ENCODE data around the gene PLA2G4B. TPM values are rescaled to one million over a fixed set of nuclear protein-coding genes. Genes with fewer than 3 reads are reported as not detected.

PLA2G4B gene
- total RNA-seq, 2 donors from 2014 or later, result 4.4 to 9.1 TPM

DNA sequence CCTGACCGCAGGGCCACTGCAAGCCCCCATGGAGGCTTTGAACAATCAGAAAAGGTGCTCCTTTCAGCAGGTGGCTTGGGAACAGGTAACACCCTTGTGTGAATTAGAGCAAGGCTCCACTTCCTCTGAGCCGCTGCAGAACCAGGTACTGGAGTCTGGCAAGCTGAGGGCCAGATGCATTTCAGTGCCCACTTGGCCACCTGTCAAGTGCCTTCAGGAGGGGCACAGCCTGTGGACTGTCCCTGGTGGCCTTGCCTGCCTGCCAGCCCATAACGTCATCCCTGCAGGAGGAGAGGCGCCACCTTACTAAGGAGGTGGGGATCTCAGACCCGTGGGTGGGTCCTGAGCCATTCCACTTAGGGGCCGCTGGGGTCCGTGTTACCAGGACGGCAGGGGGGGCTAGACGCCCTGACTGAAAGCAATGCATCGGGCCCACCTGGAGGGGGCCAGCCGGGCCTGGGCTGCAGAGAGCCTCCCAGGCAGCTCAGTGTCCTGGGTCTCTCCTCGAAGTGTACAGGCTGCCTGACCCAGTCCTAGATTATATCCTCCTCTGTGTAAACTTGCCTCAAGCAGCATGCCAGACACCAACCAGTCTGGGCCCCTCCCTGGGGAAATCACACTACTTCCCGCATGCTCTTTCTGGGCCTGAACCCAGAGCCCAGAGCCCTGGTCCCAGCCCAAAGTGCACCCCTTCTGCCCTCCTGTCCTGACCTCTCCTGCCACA, 39.1 kb downstream of the PLA2G4B start:
- Mint-ChIP-seq H3K27me3 (ENCODE audit: low read depth) (peaks cover 13% of the 10 kb centered on the region), H3K9me3 (no peaks in the 10 kb centered on the region), H3K27ac (no peak overlapping the region), H3K4me1 (ENCODE audit: low read depth) (no peaks in the 10 kb centered on the region), H3K36me3 (ENCODE audit: insufficient read depth in 2 of 2) (no peaks in the 10 kb centered on the region), H3K4me3 (no peak overlapping the region)
- ATAC-seq (replicated peaks in 1 of 2) (no peak), DNase-seq (no peak)

DNA sequence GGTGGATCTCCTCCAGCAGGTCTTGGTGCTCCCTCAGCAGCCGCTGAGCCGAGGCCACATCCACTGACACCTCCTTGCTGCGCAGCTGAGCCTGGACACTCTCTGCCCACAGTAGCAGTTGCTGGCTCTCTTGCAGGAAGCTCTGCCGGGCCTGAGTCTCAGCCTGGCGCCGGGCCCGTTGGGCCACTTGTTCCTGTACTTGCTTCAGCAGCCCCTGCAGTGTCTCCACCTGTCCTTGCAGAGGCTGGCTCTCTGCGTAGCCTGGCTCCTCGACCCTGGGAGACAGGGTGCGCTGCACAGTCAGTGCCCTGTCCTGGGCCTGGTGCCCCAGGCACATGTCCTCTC, 39.7 kb downstream of the PLA2G4B start:
- no peaks in the 10 kb centered on the region for H3K9me3 Mint-ChIP-seq
- H3K4me1 Mint-ChIP-seq (ENCODE audit: low read depth), result no peaks in the 10 kb centered on the region
- no peak overlapping the region for H3K27ac Mint-ChIP-seq
- H3K36me3 Mint-ChIP-seq (ENCODE audit: insufficient read depth in 2 of 2), result no peaks in the 10 kb centered on the region
- DNase-seq (no peak), ATAC-seq (replicated peaks in 1 of 2) (no peak)
- H3K4me3 Mint-ChIP-seq, result no peak overlapping the region
- peaks cover 13% of the 10 kb centered on the region for H3K27me3 Mint-ChIP-seq (ENCODE audit: low read depth)

DNA sequence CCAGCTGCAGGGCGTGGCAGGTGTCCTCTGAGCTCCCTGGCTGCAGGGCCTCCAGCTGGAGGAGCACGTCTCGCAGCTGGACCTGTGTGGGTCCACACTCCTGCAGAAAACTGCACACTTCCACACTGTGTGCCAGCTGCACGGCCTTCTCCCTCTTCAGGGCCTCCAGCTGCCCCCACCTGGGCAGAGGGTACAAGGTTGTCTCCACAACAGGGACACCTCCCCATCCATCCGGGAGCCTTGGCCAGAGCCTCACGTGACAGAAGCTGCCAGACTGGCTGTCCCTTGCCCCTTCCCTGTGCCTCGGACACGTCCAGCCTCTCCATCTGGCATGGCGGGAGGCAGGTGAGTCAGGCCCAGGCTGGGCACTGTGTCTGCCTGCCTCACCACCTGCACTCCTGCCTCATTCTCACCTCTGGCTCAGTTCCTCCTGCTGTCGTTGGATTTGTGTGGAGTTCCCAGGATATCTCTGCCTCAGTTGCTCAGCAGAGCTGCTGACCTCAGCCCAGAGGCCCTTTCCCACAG, 40.7 kb downstream of the PLA2G4B start:
- Mint-ChIP-seq H3K4me1 (ENCODE audit: low read depth) (no peaks in the 10 kb centered on the region), H3K27ac (no peak overlapping the region), H3K36me3 (ENCODE audit: insufficient read depth in 2 of 2) (no peaks in the 10 kb centered on the region), H3K4me3 (no peak overlapping the region), H3K27me3 (ENCODE audit: low read depth) (peaks cover 13% of the 10 kb centered on the region), H3K9me3 (no peaks in the 10 kb centered on the region)
- no peak for DNase-seq
- ATAC-seq (replicated peaks in 1 of 2), result no peak

DNA sequence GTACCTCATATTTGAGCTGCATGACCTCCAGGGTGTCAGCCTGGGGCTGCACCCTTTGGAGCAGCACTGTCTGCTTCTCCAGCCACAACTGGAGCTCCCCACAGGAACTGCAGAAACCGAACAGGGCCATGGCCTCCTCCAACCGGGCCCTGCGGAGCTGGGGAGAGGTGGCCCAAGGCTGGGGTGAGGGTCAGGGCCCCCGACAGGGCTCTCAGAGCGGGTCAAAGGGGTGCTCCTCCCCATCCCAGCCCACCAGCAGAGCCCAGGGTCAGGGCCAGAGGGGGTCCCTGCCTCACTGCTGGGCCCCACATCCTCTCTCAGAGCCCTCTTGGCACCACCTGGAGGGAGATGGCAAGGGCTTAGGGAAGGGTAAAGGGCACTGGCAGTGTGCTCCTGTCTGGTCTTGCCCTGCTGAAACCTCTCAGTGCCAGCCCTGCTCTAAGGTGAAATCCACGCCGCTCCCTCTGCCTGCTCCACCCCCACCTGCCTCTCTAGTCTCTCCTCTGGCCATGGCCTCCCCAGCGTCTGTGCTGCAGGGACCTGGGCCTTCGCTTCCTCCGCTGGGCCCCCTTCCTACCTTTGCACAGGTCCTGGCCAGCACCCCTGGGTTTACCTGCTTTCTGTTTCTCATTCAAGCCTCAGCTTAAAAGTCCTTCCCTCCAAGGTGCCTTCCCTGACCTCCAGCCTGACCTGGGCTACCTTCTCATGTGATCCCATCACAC, 41.7 kb downstream of the PLA2G4B start:
- no peak for DNase-seq

DNA sequence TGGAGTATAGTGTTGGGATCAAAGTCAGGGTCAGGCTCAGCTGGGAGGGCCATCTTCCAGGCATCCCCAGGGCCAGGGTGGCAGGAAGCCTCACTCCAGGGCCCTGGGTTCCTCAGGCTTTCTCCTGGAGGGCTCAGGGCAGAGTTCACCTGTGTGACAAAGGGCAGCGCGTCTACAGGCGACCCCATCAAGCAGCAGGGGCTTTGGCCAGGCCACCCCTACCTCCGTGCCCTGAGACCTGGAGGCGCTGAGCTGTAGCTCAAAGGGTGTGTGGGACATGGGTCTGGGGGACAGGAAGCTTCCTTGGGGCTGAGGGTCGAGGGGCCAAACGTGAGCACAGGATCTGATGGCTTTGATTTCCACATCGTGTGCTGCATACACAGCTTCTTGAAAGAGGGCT, 42.4 kb downstream of the PLA2G4B start:
- no peak for ATAC-seq (replicated peaks in 1 of 2)
- no peak for DNase-seq
- peak overlapping the region in 1 of 2 donors; percentile 49 for H3K4me3 Mint-ChIP-seq
- H3K4me1 Mint-ChIP-seq (ENCODE audit: low read depth), result peaks cover 4% of the 10 kb centered on the region
- no peaks in the 10 kb centered on the region for H3K36me3 Mint-ChIP-seq (ENCODE audit: insufficient read depth in 2 of 2)
- H3K9me3 Mint-ChIP-seq, result no peaks in the 10 kb centered on the region
- no peak overlapping the region for H3K27ac Mint-ChIP-seq
- peaks cover 13% of the 10 kb centered on the region for H3K27me3 Mint-ChIP-seq (ENCODE audit: low read depth)

More for the DNA sequence above, 41.7 kb downstream of the PLA2G4B start:
- Mint-ChIP-seq H3K36me3 (ENCODE audit: insufficient read depth in 2 of 2) (no peaks in the 10 kb centered on the region), H3K4me3 (no peak overlapping the region), H3K27me3 (ENCODE audit: low read depth) (peaks cover 13% of the 10 kb centered on the region), H3K4me1 (ENCODE audit: low read depth) (peaks cover 1% of the 10 kb centered on the region), H3K27ac (no peak overlapping the region), H3K9me3 (no peaks in the 10 kb centered on the region)
- no peak for ATAC-seq (replicated peaks in 1 of 2)

DNA sequence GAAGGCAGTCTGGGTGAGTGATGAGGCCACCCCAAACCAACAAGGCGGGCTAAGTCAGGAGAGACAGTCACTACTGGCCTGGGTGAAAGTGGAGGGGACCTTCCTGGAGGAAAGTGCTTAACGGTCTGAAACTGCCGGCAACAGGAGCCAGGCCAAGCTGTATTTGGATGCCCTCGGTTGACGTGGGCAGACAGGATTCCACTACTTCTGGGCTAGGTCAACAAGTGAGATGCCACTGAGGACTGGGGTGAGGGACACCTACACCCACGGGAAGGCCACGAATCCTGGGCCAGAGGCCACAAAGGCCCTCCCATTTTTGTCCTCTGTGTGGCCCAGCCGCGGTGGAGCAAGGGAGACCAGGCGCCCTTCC, 42.9 kb downstream of the PLA2G4B start:
- ATAC-seq (replicated peaks in 1 of 2), result no peak

DNA sequence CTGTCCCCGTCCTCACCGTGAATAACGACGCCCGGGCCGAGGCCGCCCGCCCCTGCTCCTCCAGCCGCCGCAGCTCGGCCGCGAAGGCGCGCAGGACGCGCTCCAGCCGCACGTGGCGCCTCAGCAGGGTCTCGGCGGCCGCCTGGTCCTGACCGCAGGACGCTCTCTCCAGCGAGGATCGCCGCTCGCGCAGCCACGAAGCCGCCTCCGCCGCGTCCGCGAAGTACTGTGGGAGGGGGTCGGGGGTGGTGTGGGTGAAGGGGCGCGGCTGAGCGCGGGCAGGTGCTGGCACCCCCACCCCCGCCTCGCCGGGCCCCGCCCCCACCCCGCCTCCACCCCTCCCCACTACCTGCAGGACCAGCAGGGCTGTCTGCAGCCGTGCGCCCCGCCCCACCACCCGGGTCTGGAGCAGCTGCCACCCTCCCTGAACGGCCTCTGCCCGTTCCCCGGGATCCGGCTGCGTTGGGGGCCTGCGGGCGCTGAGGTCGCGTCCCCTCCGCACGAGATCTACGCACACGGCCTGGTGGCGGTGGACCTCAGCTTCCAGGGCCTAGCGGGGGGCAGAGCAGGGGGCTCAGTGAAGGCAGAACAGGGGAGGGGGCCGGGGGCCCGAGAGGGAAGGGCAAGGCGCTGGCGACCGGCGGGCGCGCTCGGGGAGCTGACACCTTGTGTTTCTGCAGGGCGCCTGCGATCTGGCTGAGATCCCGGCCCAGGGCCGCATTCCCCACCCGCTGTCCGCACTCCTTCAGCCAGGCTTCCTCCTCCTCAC, 43.5 kb downstream of the PLA2G4B start:
- Mint-ChIP-seq H3K27me3 (ENCODE audit: low read depth) (peaks cover 13% of the 10 kb centered on the region), H3K4me3 (no peak overlapping the region), H3K27ac (no peak overlapping the region), H3K9me3 (no peaks in the 10 kb centered on the region), H3K36me3 (ENCODE audit: insufficient read depth in 2 of 2) (no peaks in the 10 kb centered on the region), H3K4me1 (ENCODE audit: low read depth) (peaks cover 4% of the 10 kb centered on the region)
- no peak for DNase-seq
- peak; percentile 30 to 32 for ATAC-seq (replicated peaks in 1 of 2)

More for the DNA sequence above, 42.9 kb downstream of the PLA2G4B start:
- Mint-ChIP-seq H3K4me1 (ENCODE audit: low read depth) (peaks cover 4% of the 10 kb centered on the region), H3K9me3 (no peaks in the 10 kb centered on the region), H3K4me3 (peak overlapping the region in 1 of 2 donors; percentile 49), H3K27me3 (ENCODE audit: low read depth) (peaks cover 13% of the 10 kb centered on the region), H3K27ac (no peak overlapping the region), H3K36me3 (ENCODE audit: insufficient read depth in 2 of 2) (no peaks in the 10 kb centered on the region)
- DNase-seq, result no peak

DNA sequence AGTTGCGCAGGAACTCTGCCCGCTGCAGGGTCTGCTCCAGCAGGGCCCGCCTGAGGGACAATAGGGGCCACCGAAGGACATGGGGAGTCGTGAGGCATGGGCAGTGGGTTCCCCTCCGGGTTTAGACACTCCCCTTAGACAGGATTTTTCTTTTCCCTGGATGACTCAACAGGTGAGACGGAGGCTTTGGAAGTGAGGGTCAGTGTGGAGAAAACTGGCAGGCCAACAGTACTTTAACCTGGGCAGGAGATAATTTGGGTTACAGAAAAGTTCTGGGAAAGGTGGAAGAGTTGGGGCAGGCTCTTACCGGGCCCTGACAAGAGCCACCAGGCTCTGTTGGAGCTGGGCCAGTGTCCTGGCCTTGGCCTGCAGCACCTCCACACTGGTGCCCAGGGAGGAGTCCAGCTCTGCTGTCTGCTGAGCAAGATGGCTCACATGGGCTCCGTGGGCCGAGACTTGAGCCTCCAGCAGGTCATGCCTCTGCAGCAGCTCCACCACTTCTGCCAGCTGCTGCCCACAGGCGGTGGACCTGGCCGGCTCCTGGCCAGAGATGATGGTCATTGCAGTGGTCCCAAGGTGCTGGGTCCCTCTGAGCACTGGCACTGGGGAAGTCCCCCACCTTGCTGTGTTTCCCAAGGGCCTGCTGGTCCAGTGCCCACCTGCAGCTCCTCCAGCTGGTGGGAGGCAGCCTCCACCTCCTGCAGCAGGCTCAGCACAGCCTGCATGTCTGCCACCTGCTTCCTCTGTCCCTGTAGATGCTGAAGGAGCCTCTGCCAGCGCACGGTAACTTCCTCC, 44.2 kb downstream of the PLA2G4B start:
- Mint-ChIP-seq H3K4me3 (no peak overlapping the region), H3K27ac (no peak overlapping the region), H3K36me3 (ENCODE audit: insufficient read depth in 2 of 2) (no peaks in the 10 kb centered on the region), H3K27me3 (ENCODE audit: low read depth) (peaks cover 13% of the 10 kb centered on the region), H3K9me3 (no peaks in the 10 kb centered on the region), H3K4me1 (ENCODE audit: low read depth) (peaks cover 4% of the 10 kb centered on the region)
- ATAC-seq (replicated peaks in 1 of 2) (no peak), DNase-seq (no peak)

DNA sequence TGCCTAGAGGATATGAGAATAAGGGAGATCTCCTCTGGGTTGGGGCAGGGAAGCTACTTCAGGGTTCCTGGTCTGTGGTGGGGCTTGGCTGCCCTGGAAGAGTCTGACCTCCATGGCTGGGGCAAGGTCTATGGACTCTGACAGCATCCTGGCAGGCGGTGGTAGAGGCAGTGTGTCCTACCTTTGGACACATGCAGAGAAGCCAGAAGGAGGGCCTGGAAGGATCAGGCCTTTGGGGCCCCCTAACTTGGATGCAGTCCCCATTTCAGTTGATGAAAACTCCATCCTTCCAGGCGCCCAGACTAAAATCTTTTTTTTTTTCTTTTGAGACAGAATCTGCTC, 44.8 kb downstream of the PLA2G4B start:
- Mint-ChIP-seq H3K36me3 (ENCODE audit: insufficient read depth in 2 of 2) (no peaks in the 10 kb centered on the region), H3K4me3 (no peak overlapping the region), H3K4me1 (ENCODE audit: low read depth) (peaks cover 4% of the 10 kb centered on the region), H3K27me3 (ENCODE audit: low read depth) (peaks cover 13% of the 10 kb centered on the region), H3K9me3 (no peaks in the 10 kb centered on the region), H3K27ac (no peak overlapping the region)
- no peak for DNase-seq
- no peak for ATAC-seq (replicated peaks in 1 of 2)

DNA sequence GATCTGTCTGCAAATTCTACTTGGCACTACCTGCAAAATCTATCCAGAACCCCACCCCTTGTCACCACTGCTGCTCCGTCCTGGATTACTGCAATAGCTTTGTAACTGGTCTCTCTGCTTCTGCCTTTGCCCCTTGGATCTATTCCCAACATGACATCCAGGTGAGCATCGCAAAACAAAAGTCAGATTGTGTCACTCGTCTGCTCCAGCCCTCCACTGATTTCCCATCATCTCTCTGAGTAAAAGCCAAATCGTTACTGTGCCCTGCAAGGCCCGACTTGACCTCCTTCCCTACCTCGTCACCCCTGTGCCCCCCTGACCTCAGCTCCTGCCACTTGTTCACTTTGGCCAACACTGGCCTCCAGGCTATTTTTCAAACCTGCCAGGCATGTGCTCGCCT, 45.8 kb downstream of the PLA2G4B start:
- no peak overlapping the region for H3K27ac Mint-ChIP-seq
- no peaks in the 10 kb centered on the region for H3K9me3 Mint-ChIP-seq
- no peaks in the 10 kb centered on the region for H3K36me3 Mint-ChIP-seq (ENCODE audit: insufficient read depth in 2 of 2)
- ATAC-seq (replicated peaks in 1 of 2), result no peak
- peaks cover 9% of the 10 kb centered on the region for H3K4me1 Mint-ChIP-seq (ENCODE audit: low read depth)
- no peak overlapping the region for H3K4me3 Mint-ChIP-seq
- H3K27me3 Mint-ChIP-seq (ENCODE audit: low read depth), result peaks cover 13% of the 10 kb centered on the region
- DNase-seq, result no peak

DNA sequence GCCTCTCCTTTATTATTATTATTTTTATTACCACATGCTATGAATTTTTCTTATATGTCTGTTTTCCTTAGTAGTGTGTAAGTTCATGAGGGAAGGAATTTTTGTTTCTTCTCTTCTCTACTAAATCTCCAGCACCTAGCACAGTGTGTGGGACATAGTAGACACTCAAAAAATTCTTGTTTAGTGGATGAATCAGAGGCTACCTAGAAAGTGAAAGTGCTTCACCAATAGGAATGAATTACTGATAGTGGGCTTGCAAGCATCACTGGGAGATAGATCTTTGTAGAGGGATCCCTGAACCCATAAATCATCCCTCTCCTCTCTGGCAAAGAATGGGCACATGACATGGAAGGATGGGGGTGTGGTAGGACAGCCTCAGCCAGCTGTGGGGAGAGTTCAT, 46.7 kb downstream of the PLA2G4B start:
- Mint-ChIP-seq H3K4me1 (ENCODE audit: low read depth) (peaks cover 9% of the 10 kb centered on the region), H3K4me3 (no peak overlapping the region), H3K27ac (no peak overlapping the region), H3K27me3 (ENCODE audit: low read depth) (peaks cover 13% of the 10 kb centered on the region), H3K36me3 (ENCODE audit: insufficient read depth in 2 of 2) (no peaks in the 10 kb centered on the region), H3K9me3 (no peaks in the 10 kb centered on the region)
- DNase-seq (no peak), ATAC-seq (replicated peaks in 1 of 2) (peak in 1 of 2 donors; percentile 11)

DNA sequence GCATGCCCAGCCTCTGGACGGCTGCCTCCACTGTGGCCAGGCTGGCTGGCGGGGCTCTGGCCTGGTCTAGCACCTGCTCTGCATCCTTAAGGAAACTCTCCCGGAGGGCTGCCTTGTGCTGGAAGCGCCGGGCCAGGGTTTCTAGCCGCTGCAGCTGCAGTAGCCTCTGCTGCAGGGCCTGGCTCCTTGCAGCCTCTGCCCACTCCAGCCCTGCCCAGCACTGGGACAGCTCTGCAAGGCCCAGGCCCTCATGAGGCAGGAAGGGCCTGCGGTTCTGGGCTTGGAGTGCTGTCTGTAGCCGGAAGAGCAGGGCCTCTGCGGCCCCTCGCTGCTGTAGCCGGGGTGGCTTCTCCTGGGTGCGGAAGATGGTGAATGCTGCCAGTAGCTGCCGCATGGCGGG, 47.2 kb downstream of the PLA2G4B start:
- Mint-ChIP-seq H3K4me1 (ENCODE audit: low read depth) (peaks cover 9% of the 10 kb centered on the region), H3K9me3 (no peaks in the 10 kb centered on the region), H3K36me3 (ENCODE audit: insufficient read depth in 2 of 2) (no peaks in the 10 kb centered on the region), H3K4me3 (no peak overlapping the region), H3K27me3 (ENCODE audit: low read depth) (peaks cover 8% of the 10 kb centered on the region), H3K27ac (no peak overlapping the region)
- ATAC-seq (replicated peaks in 1 of 2) (no peak), DNase-seq (no peak)

DNA sequence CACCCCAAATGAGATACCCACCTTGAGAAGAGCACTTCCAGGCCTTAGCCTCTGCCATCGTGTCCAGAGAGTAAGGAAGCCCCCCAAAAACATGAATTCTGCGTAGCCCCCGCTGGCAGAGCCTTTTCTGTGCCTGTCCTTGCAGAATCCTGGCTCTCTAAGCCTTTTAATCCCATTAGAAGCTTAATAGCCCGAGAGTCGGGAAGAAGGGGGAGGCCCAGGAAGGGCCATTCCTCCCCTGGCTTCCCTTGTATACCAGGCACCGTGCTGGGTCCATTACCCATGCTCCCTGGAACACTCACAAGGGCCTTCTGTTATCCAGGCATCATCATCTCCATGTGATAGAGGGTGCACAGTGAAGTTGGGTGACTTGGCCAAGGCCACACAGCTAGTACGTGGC, 48.1 kb downstream of the PLA2G4B start:
- no peaks in the 10 kb centered on the region for H3K36me3 Mint-ChIP-seq (ENCODE audit: insufficient read depth in 2 of 2)
- H3K27ac Mint-ChIP-seq, result no peak overlapping the region

More for the DNA sequence above, 48.1 kb downstream of the PLA2G4B start:
- no peaks in the 10 kb centered on the region for H3K27me3 Mint-ChIP-seq (ENCODE audit: low read depth)
- no peak for DNase-seq
- ATAC-seq (replicated peaks in 1 of 2), result no peak
- no peak overlapping the region for H3K4me3 Mint-ChIP-seq
- H3K4me1 Mint-ChIP-seq (ENCODE audit: low read depth), result peaks cover 9% of the 10 kb centered on the region
- H3K9me3 Mint-ChIP-seq, result no peaks in the 10 kb centered on the region

Measured in activated T-cell treated with anti-CD3 and anti-CD28 coated beads, Interleukin-2, amount 50 U/mL, for 72 hours (primary cell).